Lung (tissue), 12 donors: ENCODE measurements around the gene DNAH12. TPM values are rescaled to one million over a fixed set of nuclear protein-coding genes. Genes with fewer than 3 reads are reported as not detected.
"Not testable (repeated sequence)": the region's sequence is repeated elsewhere in the genome, so short reads cannot be mapped to it uniquely, and the experiment has no call there.

Experiments
- ATAC-seq: fragments of 200-7000 bp; cut with Tn5 transposase; one replicate; pipeline ENCODE4 v1.9.1; 2020; ENCODE audit warnings: moderate number of reproducible peaks; ENCODE audit not compliant: insufficient read depth, low FRiP score
- DNase-seq, 3 donors: peaks; one replicate each; pipeline ENCODE4 v3.0.0-alpha.2; 2013 to 2017
- H3K27ac ChIP-seq, 2 donors: one replicate each; pipeline ENCODE4 v1.5.1; 2013; ENCODE audit warnings: mild to moderate bottlenecking in 2 of 2, moderate library complexity in 2 of 2, control low read depth in 1 of 2, inconsistent platforms in 1 of 2, low read depth in 1 of 2, low read length in 1 of 2
- H3K27me3 ChIP-seq, 3 donors: one replicate each; pipeline ENCODE4 v1.5.1; 2013; ENCODE audit warnings: low read length in 2 of 3; ENCODE audit not compliant: control insufficient read depth in 3 of 3, insufficient read depth in 3 of 3
- H3K36me3 ChIP-seq, 4 donors: one replicate each; pipeline ENCODE4 v1.5.1; 2013; ENCODE audit warnings: low read length in 4 of 4, mild to moderate bottlenecking in 1 of 4, moderate library complexity in 1 of 4; ENCODE audit not compliant: control insufficient read depth in 4 of 4, insufficient read depth in 4 of 4
- H3K4me1 ChIP-seq, 5 donors: one replicate each; pipeline ENCODE4 v1.5.1; 2013; ENCODE audit warnings: low read length in 5 of 5, mild to moderate bottlenecking in 2 of 5, moderate library complexity in 1 of 5; ENCODE audit not compliant: control insufficient read depth in 5 of 5, insufficient read depth in 5 of 5
- H3K4me3 ChIP-seq: one replicate; pipeline ENCODE4 v1.5.1; 2013; ENCODE audit warnings: mild to moderate bottlenecking, control low read depth, moderate library complexity
- H3K9ac ChIP-seq, 2 donors: one replicate each; pipeline ENCODE4 v1.5.1; 2013; ENCODE audit warnings: low read length in 2 of 2, control low read depth in 1 of 2; ENCODE audit not compliant: insufficient read depth in 1 of 2
- H3K9me3 ChIP-seq, 4 donors: one replicate each; pipeline ENCODE4 v1.5.1; 2013; ENCODE audit warnings: low read length in 3 of 4, mild to moderate bottlenecking in 1 of 4, moderate library complexity in 1 of 4; ENCODE audit not compliant: control insufficient read depth in 4 of 4, insufficient read depth in 3 of 4
- CTCF ChIP-seq: IDR thresholded peaks from 2 replicates; pipeline ENCODE4 v1.5.1; 2012; ENCODE audit warnings: mild to moderate bottlenecking; ENCODE audit errors: control extremely low read depth, extremely low read depth
- WGBS, 2 donors: extraction: QIAGEN DNeasy Blood & Tissue Kit; methylation state at CpG; one replicate each; pipeline ENCODE4 v1.1.7; 2013; 5-methylcytosine and 5-hydroxymethylcytosine counted together
- polyA plus RNA-seq, 2 donors: library from polyadenylated mRNA; stranded (reverse); fragments of 200-250 nt; gene quantifications; one replicate each; pipeline ENCODE4 v1.2.1, GENCODE V29; 2013
- total RNA-seq, 2 donors: library from RNA; depleted of rRNA in 1 of 2; stranded (reverse); fragments of >200 nt in 1 of 2; gene quantifications; one replicate each; pipeline ENCODE4 v1.2.1, GENCODE V29; 2014 to 2021
- donor health status: control.
- donor health status: control.
- donor health status: Bipolar disorder and iron deficiency.
- donor health status: healthy.
- donor health status: DM: yes; HTN: yes; CAD: no.

The DNAH12 gene
- total and polyA plus RNA-seq, 4 donors: 3.3 to 37.8 (median 10.7) TPM

- Histone ChIP-seq H3K36me3 (no peaks in the 10 kb centered on the region), H3K9ac (no peak overlapping the region), H3K27ac (no peak overlapping the region), H3K4me1 (no peaks in the 10 kb centered on the region), H3K4me3 (no peak overlapping the region), H3K9me3 (no peaks in the 10 kb centered on the region), H3K27me3 (no peaks in the 10 kb centered on the region)
- ATAC-seq: no peak
- WGBS, 2 donors: 37 to 83% methylated on average over 2 of the region's 2 CpGs
- no peak for DNase-seq
- no peak for TF ChIP-seq CTCF
These were observed 43.6 kb downstream of the DNAH12 start for GRCh38 chr3:57500506-57500905.

DNA sequence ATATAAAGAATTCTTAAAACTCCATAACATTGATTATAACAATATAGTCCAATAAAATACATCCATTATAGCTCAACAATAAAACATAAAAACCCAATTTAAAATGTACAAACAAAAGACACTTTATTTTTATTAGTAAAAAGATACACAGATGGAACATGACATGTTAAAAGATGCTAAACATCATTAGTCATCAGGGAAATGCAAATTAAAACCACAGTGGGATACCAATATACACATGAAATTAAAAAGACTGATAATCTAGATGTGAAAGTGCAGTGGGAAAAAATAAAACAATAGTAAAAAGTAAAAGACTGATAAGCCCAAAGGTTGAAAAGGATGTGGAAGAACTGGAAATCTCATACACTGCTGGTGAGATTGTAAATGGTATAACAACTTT, 46.2 kb downstream of the DNAH12 start:
- Histone ChIP-seq H3K9ac (no peak overlapping the region), H3K27ac (no peak overlapping the region), H3K4me1 (no peaks in the 10 kb centered on the region), H3K4me3 (no peak overlapping the region), H3K27me3 (no peaks in the 10 kb centered on the region), H3K36me3 (no peaks in the 10 kb centered on the region), H3K9me3 (no peaks in the 10 kb centered on the region)
- TF ChIP-seq CTCF: no peak
- DNase-seq (no peak), ATAC-seq (no peak)

- peaks cover 0 to 2% (median 0%) of the 10 kb centered on the region in 3 donors for H3K27me3 ChIP-seq
- H3K4me1 ChIP-seq: no peaks in the 10 kb centered on the region
- no peaks in the 10 kb centered on the region for H3K36me3 ChIP-seq
- TF ChIP-seq CTCF: no peak
- DNase-seq: no peak
- no peak overlapping the region for H3K4me3 ChIP-seq
- H3K9me3 ChIP-seq: no peaks in the 10 kb centered on the region
- no peak overlapping the region for H3K9ac ChIP-seq
- ATAC-seq: no peak
- no peak overlapping the region for H3K27ac ChIP-seq
- 86 to 88% methylated on average over 1 of the region's 1 CpG for WGBS, 2 donors
These were observed 59.6 kb downstream of the DNAH12 start for GRCh38 chr3:57484563-57484962.

- not testable (repeated sequence) for H3K9me3 ChIP-seq, DNase-seq, H3K4me3 ChIP-seq, H3K27ac ChIP-seq, H3K9ac ChIP-seq, H3K27me3 ChIP-seq, H3K4me1 ChIP-seq, H3K36me3 ChIP-seq, ATAC-seq
- WGBS, 2 donors: 97 to 98% methylated on average over 13 of the region's 13 CpGs
These were observed 67.0 kb downstream of the DNAH12 start for GRCh38 chr3:57477193-57477592.
